H1 (cell line): ENCODE data around the gene JPH3. TPM values are rescaled to one million over a fixed set of nuclear protein-coding genes. Genes with fewer than 3 reads are reported as not detected.

Source experiments
- ASH2L ChIP-seq: fragments of 200-600, 300-600 bp; sonication (generic); IDR thresholded peaks from one replicate; pipeline ENCODE4 v1.7.1; 2017; ENCODE audit warnings: low read length
- BACH1 ChIP-seq: IDR thresholded peaks from 2 replicates; pipeline ENCODE4 v1.6.1; 2012; ENCODE audit warnings: low read length, improper control_type of control experiment
- BRCA1 ChIP-seq: IDR thresholded peaks from 2 replicates; pipeline ENCODE4 v1.6.1; 2012; ENCODE audit warnings: low read depth, low read length, improper control_type of control experiment
- CEBPB ChIP-seq: IDR thresholded peaks from 2 replicates; pipeline ENCODE4 v1.6.1; 2012; ENCODE audit warnings: low read depth, low read length
- CHD7 ChIP-seq: fragments of 300-600 bp; sonication (generic); IDR thresholded peaks from 2 replicates; pipeline ENCODE4 v1.7.1; 2012; ENCODE audit warnings: low read length, moderate library complexity, mild to moderate bottlenecking, inconsistent platforms; ENCODE audit not compliant: insufficient replicate concordance
- FOSL1 ChIP-seq: IDR thresholded peaks from 2 replicates; pipeline ENCODE4 v1.6.1; 2011; ENCODE audit warnings: mild to moderate bottlenecking, low read depth, low read length, moderate library complexity; ENCODE audit not compliant: insufficient read depth
- TCF12 ChIP-seq: IDR thresholded peaks from 2 replicates; pipeline ENCODE4 v1.6.1; 2011; ENCODE audit warnings: low read depth, mild to moderate bottlenecking, low read length
- polyA plus RNA-seq, 7 experiments: library from polyadenylated mRNA; depleted of rRNA in 3 of 7; stranded (reverse) in 5 of 7; unstranded in 2 of 7; fragments of >200 nt in 5 of 7; fragments of 200-250 nt in 2 of 7; gene quantifications; 1 replicate in 5 of 7; 2 replicates in 1 of 7; 4 replicates in 1 of 7; pipeline versions ENCODE4 v1.2.1 to v1.2.3, GENCODE V29; 2011 to 2013; ENCODE audit warnings: missing spikeins in 2 of 7, mixed read lengths in 2 of 7
- total RNA-seq: library from RNA; stranded (reverse); fragmentation: NEBNext Ultra II Directional; extraction: Animal tissue kit (Norgen Biotek cat#: 25700); gene quantifications from 2 replicates; pipeline ENCODE4 v1.2.1, GENCODE V29; 2021

Gene JPH3
- total and polyA plus RNA-seq, 2 of the 8 experiments (the other 6 are each of a cell fraction or from before 2014, with no cell fraction given), result 10.3 to 28.3 TPM

- TF ChIP-seq CHD7 (no peak), BRCA1 (no peak), ASH2L (no peak), TCF12 (no peak), CEBPB (no peak), BACH1 (no peak), FOSL1 (no peak)
These were observed 6.6 kb upstream of the JPH3 start (continued) for GRCh38 chr16:87595712-87596111.
